Fibroblast of pulmonary artery (primary cell): Measurements from ENCODE around the gene KMO.

ENCODE experiments used
- DNase-seq: peaks from one replicate; pipeline ENCODE4 v3.0.0-alpha.2; 2010; ENCODE audit warnings: low read depth
- H3K4me3 ChIP-seq: replicated peaks from 2 replicates; pipeline ENCODE4 v1.5.1; 2011; ENCODE audit warnings: low read depth, mild to moderate bottlenecking, control low read depth, low read length, moderate library complexity
- TF ChIP-seq, protein P1 (sequence below): IDR thresholded peaks from 2 replicates; pipeline ENCODE4 v1.5.1; 2011; ENCODE audit warnings: mild to moderate bottlenecking, control low read depth, low read length, inconsistent platforms; ENCODE audit errors: missing control alignments

The KMO gene

GRCh38 chr1:241553886-241554592, 21.9 kb downstream of the KMO start:
- TF ChIP-seq, protein P1, sequence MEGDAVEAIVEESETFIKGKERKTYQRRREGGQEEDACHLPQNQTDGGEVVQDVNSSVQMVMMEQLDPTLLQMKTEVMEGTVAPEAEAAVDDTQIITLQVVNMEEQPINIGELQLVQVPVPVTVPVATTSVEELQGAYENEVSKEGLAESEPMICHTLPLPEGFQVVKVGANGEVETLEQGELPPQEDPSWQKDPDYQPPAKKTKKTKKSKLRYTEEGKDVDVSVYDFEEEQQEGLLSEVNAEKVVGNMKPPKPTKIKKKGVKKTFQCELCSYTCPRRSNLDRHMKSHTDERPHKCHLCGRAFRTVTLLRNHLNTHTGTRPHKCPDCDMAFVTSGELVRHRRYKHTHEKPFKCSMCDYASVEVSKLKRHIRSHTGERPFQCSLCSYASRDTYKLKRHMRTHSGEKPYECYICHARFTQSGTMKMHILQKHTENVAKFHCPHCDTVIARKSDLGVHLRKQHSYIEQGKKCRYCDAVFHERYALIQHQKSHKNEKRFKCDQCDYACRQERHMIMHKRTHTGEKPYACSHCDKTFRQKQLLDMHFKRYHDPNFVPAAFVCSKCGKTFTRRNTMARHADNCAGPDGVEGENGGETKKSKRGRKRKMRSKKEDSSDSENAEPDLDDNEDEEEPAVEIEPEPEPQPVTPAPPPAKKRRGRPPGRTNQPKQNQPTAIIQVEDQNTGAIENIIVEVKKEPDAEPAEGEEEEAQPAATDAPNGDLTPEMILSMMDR = no peak
- DNase-seq = no peak
- H3K4me3 ChIP-seq = no peak overlapping the region

GRCh38 chr1:241555526-241555925, 23.3 kb downstream of the KMO start:
- no peak for DNase-seq
- TF ChIP-seq, protein P1 = no peak
- H3K4me3 ChIP-seq = no peak overlapping the region

GRCh38 chr1:241557031-241557430, 24.9 kb downstream of the KMO start:
- DNase-seq = no peak
- no peak overlapping the region for H3K4me3 ChIP-seq
- TF ChIP-seq, protein P1 = no peak

DNA sequence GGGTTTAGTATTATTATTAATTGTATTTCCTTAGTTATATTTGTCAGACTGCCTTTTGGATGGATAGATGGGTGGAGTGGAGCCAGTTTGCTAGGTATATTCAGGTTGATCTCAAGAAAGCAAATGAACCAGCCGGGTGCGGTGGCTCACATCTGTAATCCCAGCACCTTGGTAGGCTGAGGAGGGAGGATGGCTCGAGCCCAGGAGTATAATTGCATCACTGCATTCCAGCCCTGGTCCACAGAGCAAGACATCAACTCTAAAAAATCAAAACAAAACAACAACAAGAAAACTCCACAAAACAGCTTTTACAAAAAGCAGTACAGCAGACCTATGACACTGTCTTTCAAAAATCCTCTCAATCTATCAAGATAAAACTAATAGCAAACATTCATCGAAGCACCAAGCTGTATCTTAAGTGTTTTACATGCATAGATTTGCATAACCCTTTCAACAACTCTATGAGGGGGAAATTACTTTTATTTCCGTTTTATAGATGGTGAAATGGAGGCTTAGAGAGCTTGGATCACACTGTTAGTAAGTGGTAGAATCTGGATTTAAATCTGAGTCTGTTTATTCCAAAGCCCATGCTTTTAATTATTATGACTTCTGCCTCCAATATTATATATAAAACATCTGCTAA, 25.5 kb downstream of the KMO start:
- TF ChIP-seq, protein P1 = no peak
- no peak for DNase-seq
- no peak overlapping the region for H3K4me3 ChIP-seq

DNA sequence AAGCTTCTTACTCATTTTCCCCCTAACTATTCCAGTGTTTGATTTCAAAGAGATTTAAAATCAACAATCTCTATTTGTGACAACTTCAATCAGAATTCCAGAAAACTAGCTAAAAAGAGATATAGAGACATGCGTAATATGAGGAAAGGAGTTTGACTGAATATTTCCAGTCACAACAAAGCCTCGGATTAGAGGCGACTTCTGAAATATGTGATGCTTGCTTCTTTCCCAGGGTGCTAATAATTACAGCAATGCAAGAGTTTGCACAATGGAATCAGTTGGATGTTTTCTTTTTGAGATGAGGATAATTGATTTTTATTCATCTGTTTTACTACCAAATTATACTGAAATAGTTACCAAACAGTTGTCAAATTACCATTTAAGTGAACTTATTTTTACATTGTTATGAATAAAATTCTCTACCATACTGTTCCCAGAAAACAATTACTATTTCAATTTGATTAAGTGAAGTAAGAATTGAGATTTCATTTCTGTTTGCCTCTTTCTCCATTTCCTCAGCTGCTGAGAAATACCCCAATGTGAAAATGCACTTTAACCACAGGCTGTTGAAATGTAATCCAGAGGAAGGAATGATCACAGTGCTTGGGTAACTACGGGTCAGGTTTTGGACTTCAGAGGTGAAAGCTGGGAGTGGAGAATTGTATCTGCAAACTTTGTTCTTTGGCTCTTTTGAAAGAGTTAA, 28.1 kb downstream of the KMO start:
- no peak for DNase-seq
- H3K4me3 ChIP-seq = no peak overlapping the region
- TF ChIP-seq, protein P1 = no peak

- TF ChIP-seq, protein P1 = no peak
- no peak overlapping the region for H3K4me3 ChIP-seq
- no peak for DNase-seq
Measured at GRCh38 chr1:241560849-241561187, 28.6 kb downstream of the KMO start.
